ENCODE results near the gene ARHGEF9.

DNA sequence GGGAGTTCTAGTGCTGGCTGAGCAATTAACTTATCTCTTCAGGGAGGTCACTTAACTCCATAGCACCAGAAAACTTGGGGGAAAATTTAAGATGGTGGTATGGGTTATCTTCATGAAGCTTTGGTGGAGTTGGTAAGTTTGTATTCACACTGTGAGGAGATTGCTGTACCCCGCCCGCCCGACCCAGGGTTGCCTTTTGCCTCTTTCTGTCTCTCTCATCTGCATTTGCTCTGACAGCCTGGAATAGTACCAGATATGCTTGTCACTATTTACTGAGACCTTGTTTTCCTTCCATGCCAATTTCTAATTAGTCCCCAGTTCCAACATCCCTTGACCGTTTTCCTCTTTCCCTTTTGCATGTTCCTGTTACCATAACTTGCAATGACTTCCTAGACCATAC lies 33.1 kb upstream of the ARHGEF9 start:
- TF ChIP-seq CTCF (tag by site-specific recombination; IDR thresholded peaks at IDR 0.05): no peak
- TF ChIP-seq, protein P1, sequence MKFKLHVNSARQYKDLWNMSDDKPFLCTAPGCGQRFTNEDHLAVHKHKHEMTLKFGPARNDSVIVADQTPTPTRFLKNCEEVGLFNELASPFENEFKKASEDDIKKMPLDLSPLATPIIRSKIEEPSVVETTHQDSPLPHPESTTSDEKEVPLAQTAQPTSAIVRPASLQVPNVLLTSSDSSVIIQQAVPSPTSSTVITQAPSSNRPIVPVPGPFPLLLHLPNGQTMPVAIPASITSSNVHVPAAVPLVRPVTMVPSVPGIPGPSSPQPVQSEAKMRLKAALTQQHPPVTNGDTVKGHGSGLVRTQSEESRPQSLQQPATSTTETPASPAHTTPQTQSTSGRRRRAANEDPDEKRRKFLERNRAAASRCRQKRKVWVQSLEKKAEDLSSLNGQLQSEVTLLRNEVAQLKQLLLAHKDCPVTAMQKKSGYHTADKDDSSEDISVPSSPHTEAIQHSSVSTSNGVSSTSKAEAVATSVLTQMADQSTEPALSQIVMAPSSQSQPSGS (tag by site-specific recombination; IDR thresholded peaks at IDR 0.05; ENCODE audit: low read depth): no peak
- no peak for TF ChIP-seq ZNF76 (tag by site-specific recombination; IDR thresholded peaks at IDR 0.05; ENCODE audit: borderline replicate concordance, low read depth)
- no peak for TF ChIP-seq ZNF350 (tag by site-specific recombination; IDR thresholded peaks at IDR 0.05)
